ENCODE measurements around the gene LRRC8C. TPM values are rescaled to one million over a fixed set of nuclear protein-coding genes. Genes with fewer than 3 reads are reported as not detected.
A peak's percentile ranks its signal among the peaks of the same experiment; 100 is the strongest.

LRRC8C gene
- total RNA-seq, 4 donors from 2014 or later, result 4.4 to 11.0 (median 8.2) TPM

GRCh38 chr1:89715677-89716076 lies 82.8 kb downstream of the LRRC8C start:
- Histone ChIP-seq H3K4me1 (peaks cover 0 to 7% of the 10 kb centered on the region in 2 donors), H3K4me3 (replicated peaks in 1 of 3) (no peak overlapping the region), H3K27me3 (no peaks in the 10 kb centered on the region), H3K27ac (no peak overlapping the region), H3K36me3 (no peaks in the 10 kb centered on the region), H3K9me3 (no peaks in the 10 kb centered on the region)
- TF ChIP-seq CTCF (IDR thresholded peaks at IDR 0.05) (no peak), POLR2A (IDR thresholded peaks at IDR 0.05) (no peak)
- WGBS, 2 donors, result 94 to 97% methylated on average over 1 of the region's 1 CpG
- intact Hi-C loops (cut with DNase I), result no loop called here
- no peak for DNase-seq

- no peaks in the 10 kb centered on the region for H3K27me3 ChIP-seq
- WGBS, 2 donors, result 66 to 73% methylated on average over 5 of the region's 5 CpGs
- H3K9me3 ChIP-seq, result no peaks in the 10 kb centered on the region
- peaks cover 0 to 7% of the 10 kb centered on the region in 2 donors for H3K4me1 ChIP-seq
- intact Hi-C loops (cut with DNase I), result no loop called here
- no peak overlapping the region for H3K27ac ChIP-seq
- no peak for TF ChIP-seq CTCF (IDR thresholded peaks at IDR 0.05)
- no peak for TF ChIP-seq POLR2A (IDR thresholded peaks at IDR 0.05)
- no peak overlapping the region for H3K4me3 ChIP-seq (replicated peaks in 1 of 3)
- H3K36me3 ChIP-seq, result no peaks in the 10 kb centered on the region
- DNase-seq, result no peak
These were observed 86.8 kb downstream of the LRRC8C start for GRCh38 chr1:89719502-89720306.

- intact Hi-C loops (cut with DNase I), result no loop called here
- Histone ChIP-seq H3K9me3 (no peaks in the 10 kb centered on the region), H3K27me3 (no peaks in the 10 kb centered on the region), H3K36me3 (no peaks in the 10 kb centered on the region), H3K27ac (no peak overlapping the region), H3K4me3 (replicated peaks in 1 of 3) (no peak overlapping the region), H3K4me1 (peaks cover 0 to 7% of the 10 kb centered on the region in 2 donors)
- 70 to 84% methylated on average over 1 of the region's 1 CpG for WGBS, 2 donors
- no peak for DNase-seq
- TF ChIP-seq POLR2A (IDR thresholded peaks at IDR 0.05), result no peak
- TF ChIP-seq CTCF (IDR thresholded peaks at IDR 0.05), result no peak
These were observed 87.9 kb downstream of the LRRC8C start for GRCh38 chr1:89720839-89721238.

GRCh38 chr1:89721351-89721750 lies 88.4 kb downstream of the LRRC8C start:
- WGBS, 2 donors, result 73 to 75% methylated on average over 3 of the region's 3 CpGs
- Histone ChIP-seq H3K9me3 (no peaks in the 10 kb centered on the region), H3K36me3 (no peaks in the 10 kb centered on the region), H3K4me1 (peaks cover 0 to 7% of the 10 kb centered on the region in 2 donors), H3K4me3 (replicated peaks in 1 of 3) (no peak overlapping the region), H3K27me3 (no peaks in the 10 kb centered on the region), H3K27ac (peak overlapping the region in 1 of 3 donors; percentile 21)
- DNase-seq, result no peak
- intact Hi-C loops (cut with DNase I), result no loop called here
- TF ChIP-seq POLR2A (IDR thresholded peaks at IDR 0.05) (no peak), CTCF (IDR thresholded peaks at IDR 0.05) (no peak)

GRCh38 chr1:89723144-89723543 lies 90.2 kb downstream of the LRRC8C start:
- no peak for DNase-seq
- 89 to 95% methylated on average over 2 of the region's 2 CpGs for WGBS, 2 donors
- H3K4me3 ChIP-seq (replicated peaks in 1 of 3), result no peak overlapping the region
- H3K4me1 ChIP-seq, result peaks cover 0 to 7% of the 10 kb centered on the region in 2 donors
- H3K36me3 ChIP-seq, result no peaks in the 10 kb centered on the region
- TF ChIP-seq POLR2A (IDR thresholded peaks at IDR 0.05) (no peak), CTCF (IDR thresholded peaks at IDR 0.05) (no peak)
- H3K27ac ChIP-seq, result no peak overlapping the region
- no peaks in the 10 kb centered on the region for H3K27me3 ChIP-seq
- intact Hi-C loops (cut with DNase I), result no loop called here
- H3K9me3 ChIP-seq, result no peaks in the 10 kb centered on the region

Measured in thyroid gland (tissue), 4 donors.